UCSD-AML1 (cell line): ENCODE results near the gene NBAS.
"Not testable (repeated sequence)": the region's sequence is repeated elsewhere in the genome, so short reads cannot be mapped to it uniquely, and the experiment has no call there.

Experiments used
- DNase-seq: peaks from one replicate; lab custom pipeline; 2025; ENCODE audit not compliant: unreplicated experiment; lab: John Stamatoyannopoulos, UW

NBAS gene

DNA sequence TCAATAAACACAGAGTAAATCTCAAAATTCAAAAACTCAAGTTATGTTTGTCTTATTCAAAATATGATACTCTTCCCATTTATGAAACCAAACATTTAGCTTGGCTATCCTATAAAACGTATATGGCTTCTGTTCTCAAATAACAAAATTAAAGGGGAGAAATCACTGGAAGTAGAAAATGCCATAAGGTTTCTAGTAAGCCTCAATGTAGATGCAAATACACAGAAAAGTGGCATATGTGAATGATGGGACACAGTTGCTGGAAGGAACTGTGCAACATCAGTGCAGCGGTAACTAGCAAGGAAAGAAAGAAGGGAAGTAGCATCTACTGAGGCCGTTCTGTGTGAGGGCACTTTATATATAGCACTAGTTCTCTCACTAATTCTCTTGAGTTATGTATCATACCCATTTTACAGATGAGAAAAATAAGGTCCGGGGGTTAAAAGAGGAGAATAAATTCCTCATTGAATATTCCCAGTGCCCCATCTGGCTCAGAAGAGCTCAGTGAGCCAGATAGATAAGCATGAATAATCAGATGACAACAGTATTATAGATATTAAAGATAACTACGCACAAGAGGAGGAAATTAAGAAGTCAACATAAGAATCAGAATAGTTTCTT lies 27.2 kb downstream of the NBAS start:
- DNase-seq: no peak

DNA sequence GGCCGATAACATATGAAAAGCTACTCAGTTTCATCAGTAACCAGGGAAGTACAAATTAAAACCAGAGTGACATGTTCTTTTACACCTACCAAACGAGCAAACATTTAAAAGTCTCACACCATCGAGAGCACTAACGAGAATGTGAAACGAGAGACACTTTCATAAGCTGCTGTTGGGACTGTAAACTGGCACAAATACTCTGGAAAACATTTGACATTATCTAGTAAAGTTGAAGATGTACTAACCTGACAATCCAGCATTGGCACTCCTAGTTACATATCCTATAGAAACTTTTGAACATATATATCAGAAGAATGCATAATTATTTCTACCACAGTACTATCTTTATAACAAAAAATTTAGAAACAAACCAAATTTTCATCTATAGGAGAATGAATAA lies 28.1 kb downstream of the NBAS start:
- no peak for DNase-seq

DNA sequence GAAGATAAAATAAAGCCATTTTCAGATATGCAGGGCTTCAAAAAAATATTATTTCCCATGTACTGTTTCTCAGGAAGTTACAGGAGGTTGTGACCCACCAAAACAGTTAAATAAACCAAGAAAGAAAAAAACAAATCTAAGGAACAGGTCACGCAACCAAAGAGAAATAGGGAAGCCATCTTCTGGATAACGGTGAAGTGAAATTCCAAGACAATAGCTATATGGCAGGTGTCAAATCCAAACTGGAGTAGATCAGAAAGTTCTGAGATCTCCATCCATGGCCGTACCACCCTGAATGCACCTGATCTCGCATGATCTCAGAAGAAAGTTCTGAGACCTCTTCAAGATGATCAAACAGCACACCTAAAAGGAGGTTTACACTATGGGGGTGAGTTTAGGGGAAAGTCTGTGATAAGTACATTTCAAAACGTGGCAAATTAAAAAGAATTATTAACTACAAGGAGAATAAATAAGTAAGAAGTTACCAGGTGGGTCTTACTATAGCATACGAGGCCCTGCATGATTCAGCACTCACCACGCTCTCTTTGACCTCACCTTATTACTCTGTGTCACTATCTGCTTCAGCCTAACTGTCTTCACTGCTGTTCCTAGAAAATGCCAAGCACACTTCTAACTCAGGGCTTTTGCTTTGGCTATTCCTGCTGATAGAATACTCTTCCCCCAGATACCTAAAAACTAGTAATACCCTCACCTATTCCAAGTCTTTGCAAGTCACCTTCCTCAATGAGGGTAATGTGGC lies 29.9 kb downstream of the NBAS start:
- no peak for DNase-seq

DNA sequence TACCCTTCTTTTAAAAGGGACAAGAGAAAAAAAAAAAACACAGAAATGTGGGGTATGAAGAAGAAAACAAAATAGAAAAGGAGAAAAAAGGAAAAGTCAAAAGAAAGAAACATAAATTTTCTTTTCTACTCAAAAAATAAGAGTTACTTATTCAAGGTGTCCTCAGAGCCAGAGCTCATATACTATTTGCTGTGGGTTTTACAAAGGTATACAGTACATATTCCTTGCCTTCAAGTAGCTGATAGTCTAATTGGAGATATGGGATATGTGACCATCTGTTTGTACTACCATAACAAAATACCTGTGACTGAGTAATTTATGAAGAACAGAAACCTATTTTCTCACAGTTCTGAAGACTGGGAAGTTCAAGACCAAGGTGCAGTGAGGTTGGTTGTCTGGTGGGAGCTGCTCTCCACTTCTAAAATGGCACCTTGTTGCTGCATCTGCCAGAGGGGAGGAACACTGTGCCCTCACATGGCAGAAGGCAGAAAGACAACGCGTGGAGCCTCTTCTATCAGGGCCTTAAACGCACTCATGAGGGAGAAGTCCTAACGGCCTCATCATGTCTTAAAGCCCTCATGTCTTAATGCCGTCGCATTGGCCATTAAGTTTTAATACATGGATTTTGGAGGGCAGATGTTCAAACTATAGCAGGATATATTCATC lies 33.9 kb downstream of the NBAS start:
- no peak for DNase-seq

DNA sequence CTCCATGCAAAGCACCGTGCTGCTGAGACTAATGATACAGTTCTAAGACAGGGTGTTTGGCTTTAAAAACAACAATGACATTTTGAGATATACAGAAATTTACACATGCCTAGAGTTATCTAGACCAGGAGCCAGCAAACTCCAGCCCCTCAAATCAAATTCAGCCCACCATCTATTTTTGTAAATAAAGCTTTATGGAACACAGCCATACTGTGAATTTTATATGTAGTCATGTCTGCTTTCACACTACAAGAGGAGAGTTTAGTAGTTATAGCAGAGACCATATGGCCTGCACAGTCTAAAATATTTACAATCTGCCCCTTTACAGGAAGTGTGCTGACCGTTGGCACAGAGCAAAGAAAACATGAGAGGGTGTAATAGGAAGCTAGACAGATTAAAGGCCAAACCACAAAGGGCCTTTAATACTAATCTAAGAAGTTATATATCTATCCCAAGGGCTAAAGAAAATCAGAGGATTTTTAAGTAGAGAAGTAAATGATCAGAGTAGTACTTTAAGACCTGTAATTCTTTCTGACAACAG lies 39.4 kb downstream of the NBAS start:
- no peak for DNase-seq

DNA sequence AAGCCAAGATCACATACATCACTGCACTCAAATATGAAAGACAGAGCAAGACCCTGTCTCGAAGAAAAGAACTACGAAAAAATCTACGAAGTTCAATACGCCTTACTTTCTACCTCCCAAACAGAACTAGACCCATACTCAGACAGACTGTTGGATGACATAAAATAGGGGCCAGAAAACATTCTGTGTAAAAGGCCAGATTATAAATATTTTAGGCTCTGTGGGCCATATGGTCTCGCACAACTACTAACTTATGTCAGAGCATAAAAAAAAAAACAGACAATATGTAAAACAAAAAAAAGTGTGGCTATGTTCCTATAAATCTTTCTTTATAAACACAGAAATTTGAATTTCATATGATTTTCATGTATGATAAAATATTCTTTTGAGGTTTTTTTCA lies 40.8 kb downstream of the NBAS start:
- no peak for DNase-seq

DNA sequence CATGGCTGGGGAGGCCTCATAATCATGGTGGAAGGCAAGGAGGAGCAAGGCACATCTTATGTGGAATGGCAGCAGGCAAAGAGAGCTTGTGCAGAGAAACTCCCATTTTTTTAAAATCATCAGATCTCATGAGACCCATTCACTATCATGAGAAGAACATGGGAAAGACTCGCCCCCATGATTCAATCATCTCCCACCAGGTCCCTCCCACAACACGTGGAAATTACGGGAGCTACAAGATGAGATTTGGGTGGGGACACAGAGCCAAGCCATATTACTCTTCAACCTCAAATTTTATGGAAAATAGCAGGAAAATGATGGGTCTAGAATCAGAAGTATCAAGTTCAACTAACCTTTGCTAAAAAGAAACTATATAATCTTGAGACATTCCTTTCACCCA lies 42.4 kb downstream of the NBAS start:
- not testable (repeated sequence) for DNase-seq

DNA sequence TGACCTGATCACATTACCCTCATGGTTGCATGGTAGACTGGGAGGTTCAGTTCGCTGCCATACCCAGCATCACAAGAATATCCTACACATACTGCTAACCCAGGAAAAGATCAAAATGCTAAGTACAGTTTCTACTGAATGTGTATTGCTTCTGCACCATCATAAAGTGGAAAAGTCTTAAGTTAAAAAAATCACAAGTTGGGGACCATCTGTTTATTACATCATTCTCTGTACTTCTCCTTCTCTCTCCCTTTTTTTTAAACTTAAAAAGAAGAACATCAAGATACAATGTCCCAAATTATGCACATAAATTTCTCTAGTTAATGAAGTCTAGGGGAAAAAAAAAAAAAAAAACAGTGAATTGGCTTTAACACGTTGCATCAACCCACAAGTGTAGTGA lies 43.3 kb downstream of the NBAS start:
- DNase-seq: no peak

DNA sequence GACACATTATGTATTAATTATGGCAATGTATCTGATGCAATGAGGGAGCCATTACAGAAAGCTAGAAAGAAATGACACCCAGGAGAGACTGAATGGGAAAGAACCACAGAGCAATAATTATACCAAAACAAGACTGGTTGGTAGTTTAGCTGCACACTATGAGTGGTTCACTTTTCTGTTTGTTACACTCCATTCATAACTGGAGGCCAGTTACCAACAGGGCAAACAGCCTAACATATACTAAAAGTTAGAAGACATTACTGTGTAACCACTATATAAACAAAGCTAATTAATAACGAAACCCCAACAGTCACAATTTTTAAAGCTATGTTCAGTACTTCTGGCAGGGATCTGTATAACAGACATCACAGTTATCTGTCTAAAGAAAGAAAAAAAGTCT lies 49.4 kb downstream of the NBAS start:
- no peak for DNase-seq

DNA sequence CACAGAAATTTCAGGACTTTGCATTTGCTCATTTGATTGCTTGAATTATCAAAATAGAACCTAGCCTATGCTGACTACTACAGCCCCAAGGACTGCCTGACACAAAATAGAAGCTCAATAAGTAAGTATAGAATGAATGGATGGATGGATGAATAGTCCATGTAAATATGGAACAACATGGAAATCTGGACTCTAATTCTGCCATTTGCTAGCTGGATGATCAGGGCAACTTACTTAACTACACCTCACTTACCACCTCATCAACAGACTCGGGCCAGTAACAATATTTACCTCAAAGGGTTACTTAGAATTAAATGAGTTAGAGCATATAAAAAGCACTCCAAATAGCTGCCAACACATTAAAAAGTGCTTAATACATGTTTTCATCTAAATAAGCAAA lies 50.6 kb downstream of the NBAS start:
- no peak for DNase-seq

DNA sequence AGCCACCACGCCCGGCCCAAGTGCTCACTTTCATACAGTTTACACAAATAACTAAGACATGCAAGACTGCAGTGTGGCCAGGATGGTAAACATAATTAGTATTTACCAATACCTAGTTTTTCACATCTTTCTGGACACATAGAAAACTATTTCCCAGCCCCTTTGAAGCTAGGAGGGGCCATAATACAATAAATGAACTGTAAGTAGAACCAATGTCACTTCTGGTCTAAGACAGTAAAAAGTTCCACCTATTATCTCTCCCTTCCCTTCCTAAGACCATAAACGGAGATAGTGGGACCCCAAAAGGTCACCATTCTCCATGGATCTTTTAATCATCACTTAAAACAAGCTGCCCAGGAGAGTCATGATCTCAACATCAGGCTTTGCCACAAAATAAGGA lies 51.0 kb downstream of the NBAS start:
- DNase-seq: no peak

DNA sequence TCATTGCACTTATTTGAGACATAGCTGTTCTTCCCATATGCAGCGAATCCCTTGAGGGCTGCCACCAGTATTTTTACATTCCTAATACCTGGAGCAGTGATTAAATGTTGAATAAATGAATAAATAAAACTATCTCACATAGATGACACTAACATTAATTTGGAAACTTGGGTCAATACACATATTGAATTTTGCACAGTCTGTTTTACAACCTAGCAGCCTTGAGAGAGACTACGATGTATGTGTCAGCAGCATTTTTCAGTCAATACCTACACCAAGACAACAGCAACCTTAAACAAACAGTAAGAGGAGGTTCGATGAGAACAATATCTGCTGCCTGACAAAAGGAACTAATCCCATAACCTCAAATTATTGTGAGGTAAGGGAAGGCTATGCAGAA lies 53.4 kb downstream of the NBAS start:
- no peak for DNase-seq

DNA sequence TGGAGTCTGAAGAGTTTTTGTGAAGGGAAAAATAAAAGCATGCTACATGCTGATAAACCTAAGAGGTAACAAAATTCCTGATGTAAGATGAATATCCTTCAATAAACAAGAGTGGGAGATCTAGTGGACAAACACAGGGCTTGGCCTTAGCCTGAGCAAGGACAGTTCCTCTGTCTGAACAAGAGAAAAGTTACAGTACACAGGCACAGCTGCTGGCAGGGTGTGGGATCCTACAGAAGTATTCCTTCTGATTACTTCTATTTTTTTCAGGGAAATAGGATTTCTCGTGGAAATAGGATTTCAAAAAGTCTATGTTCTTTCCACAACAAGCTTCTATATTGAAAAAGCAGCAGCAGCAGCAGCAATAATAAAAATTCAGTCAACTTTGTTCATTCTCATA lies 54.1 kb downstream of the NBAS start:
- DNase-seq: no peak

DNA sequence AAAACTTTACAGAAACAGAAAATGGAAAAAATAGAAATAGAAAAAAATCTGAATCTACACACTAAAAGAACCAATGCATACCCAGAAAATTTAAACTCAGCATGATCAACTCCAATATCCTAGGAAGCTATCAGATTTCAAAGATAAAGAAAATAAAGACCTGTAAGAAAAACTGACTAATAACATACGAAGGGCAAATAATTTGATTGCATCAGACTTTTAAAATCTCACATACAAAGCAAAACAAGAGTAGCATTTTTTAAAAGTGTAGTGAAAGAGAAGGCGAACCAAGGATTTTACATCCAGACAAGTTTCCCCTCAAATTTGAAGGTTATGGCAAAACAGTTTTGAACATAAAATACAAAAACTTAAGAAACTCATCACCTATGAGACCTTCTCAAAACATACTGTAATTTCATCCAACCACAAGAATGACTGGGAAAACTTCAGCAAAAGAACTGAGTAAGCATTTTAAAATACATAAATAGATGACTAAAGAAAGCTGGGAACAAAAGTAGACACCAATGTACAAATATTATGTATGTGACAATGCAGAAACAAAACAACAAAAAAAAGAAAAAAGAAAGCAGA lies 54.8 kb downstream of the NBAS start:
- DNase-seq: no peak

DNA sequence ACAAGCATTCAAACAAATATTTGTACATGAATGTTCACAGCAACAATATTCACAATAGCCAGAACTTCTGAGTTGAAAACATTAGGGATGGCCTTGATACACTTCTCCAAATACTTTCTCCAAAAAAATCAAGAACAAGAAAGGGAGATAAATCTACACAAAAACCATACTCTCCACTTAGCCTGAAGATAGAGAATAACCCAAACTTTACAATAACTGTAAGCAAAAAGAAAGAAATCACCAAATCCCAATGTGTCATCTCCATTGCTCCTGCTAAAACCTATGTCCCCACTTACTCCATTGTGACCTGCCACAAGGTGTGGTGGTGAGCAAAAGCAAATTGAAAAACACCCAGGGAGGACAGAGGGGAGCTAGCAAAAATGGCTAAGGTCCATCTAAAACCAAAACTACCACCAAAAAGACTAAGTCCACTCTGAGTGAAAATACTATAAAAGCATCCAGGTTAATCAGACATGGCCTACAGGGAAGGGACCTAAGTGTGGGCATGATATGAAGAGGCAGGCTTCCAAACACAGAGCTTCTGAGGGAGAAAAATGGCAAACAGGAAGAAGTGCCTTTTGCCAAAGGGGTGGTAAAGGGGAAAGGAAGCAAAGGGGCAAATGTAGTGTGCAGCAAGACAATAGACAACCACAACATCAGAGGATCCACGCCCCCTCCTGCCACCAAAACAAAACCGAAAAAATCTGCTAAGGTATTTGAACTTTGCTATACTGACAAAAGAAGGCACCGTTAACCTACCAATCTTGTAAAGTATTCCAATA lies 56.1 kb downstream of the NBAS start:
- DNase-seq: no peak

DNA sequence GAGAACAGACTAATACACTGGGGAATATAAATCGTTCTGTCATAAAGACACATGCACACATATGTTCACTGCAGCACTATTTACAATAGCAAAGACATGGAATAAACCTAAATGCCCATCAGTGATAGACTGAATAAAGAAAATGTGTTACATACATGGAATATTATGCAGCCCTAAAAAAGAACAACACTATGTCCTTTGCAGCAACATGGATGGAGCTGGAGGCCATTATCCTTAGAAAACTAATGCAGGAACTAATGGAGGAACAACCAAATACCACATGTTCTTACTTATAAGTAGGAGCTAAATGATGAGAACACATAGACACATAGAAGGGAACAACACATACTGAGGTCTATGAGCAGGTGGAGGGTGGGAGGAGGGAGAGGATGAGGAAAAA lies 61.9 kb downstream of the NBAS start:
- not testable (repeated sequence) for DNase-seq

DNA sequence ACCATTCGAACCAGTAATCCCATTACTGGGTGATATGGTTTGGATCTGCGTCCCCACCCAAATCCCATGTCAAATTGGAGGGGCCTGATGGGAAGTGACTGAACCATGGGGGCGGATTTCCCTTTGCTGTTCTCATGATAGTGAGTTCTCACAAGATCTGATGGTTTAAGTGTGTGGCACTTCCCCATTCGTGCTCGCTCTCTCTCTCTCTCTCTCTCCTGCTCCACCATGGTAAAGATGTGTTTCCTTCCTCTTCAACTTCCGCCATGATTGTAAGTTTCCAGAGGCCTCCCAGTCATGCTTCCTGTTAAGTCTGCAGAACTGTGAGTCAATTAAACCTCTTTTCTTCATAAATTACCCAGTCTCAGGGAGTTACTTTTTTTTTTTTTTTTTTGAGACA lies 62.6 kb downstream of the NBAS start:
- DNase-seq: peak; percentile 7

DNA sequence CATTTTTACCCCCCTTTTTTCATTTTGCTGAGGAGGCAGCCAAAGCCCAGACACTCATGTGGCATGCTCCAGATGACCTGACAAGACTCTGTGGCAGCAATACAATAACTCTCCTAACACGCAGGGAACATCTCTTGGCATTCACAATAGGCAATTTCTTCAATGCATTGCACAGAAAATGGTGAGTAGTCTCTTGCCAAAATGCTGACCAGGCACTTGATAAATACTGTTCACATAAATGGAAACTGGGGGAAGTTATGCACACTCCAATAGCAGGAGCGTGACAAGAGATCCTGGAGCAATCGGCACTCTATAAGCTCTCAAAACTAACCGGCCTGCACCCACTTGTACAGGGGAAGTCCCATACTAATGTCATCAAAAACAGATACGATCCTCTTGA lies 66.3 kb downstream of the NBAS start:
- no peak for DNase-seq

DNA sequence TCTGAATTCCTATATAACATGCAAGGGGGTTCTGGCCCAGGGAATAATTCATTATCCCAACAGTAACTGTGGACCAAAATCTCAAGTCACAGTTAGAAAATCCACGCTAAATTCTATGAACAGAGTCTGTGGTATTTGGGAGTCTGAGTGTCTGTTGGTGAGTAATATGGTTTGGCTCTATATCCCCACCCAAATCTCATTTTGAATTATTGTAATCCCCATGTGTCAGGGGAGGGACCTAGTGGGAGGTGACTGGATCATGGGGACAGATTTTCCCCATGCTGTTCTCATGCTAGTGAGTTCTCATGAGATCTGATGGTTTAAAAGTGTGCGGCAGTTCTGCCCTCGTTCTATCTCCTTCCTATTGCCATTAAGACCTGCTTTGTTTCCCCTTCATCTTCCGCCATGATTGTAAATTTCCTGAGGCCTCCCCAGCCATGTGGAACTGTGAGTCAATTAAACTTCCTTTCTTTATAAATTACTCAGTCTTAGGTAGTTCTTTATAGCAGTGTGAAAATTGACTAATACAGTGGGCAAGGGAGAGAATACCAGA lies 68.3 kb downstream of the NBAS start:
- no peak for DNase-seq

DNA sequence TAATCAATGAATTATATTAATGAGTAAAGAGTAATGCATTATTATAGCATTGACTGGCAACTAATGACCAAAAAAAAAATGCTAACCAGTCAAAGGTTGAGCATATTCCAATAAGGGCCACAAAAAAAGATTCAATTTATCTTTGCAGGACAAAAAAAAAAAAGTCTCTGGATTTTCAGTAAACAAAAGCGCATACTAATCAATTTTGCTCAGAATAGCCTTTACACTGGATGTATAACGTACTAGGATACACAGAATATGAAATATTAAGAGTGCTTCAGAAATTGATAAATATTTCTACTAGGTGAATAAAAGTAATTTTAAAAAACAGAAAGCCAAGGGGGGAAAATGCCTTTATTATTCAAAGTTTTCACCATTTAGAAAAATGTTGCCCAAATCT lies 74.4 kb downstream of the NBAS start:
- DNase-seq: no peak

DNA sequence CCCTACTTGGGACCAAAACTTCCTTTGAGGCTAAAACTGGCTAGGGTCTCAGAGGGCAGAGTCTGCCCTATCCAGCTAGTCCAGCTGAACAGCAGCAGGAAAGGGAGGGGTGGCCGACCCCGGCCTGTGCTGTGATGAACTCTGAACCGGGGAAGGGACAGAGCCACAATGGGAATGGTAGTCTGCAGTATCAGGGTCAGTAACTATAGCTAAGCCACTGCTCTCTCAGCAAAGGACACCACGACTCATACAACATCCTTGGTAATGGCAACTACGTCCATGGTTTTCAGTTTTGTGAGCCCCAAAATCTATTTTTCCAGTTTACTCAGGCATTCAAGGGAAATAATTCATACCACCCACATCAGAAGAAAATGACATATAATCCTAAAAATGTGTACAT lies 75.2 kb downstream of the NBAS start:
- DNase-seq: no peak
